HG03097 (cell line): ENCODE measurements around the gene ECE1.

Source experiments
- ATAC-seq: cut with Tn5 transposase; IDR thresholded peaks from one replicate; pipeline ENCODE4 v1.9.1; 2021; ENCODE audit not compliant: unreplicated experiment, low FRiP score

ECE1 gene

GRCh38 chr1:21325731-21326387, 35.6 kb upstream of the ECE1 start:
- ATAC-seq, result no peak

GRCh38 chr1:21325231-21325718, 35.0 kb upstream of the ECE1 start:
- no peak for ATAC-seq

- no peak for ATAC-seq
Measured at GRCh38 chr1:21324368-21325141, 34.3 kb upstream of the ECE1 start.

- no peak for ATAC-seq
Measured at GRCh38 chr1:21323091-21323490, 32.8 kb upstream of the ECE1 start.

GRCh38 chr1:21322681-21323016, 32.4 kb upstream of the ECE1 start:
- no peak for ATAC-seq

GRCh38 chr1:21321963-21322680, 31.9 kb upstream of the ECE1 start:
- no peak for ATAC-seq

GRCh38 chr1:21320410-21321108, 30.3 kb upstream of the ECE1 start:
- no peak for ATAC-seq

- ATAC-seq, result no peak
Measured at GRCh38 chr1:21319447-21320407, 29.5 kb upstream of the ECE1 start.

- ATAC-seq, result no peak
Measured at GRCh38 chr1:21318714-21319159, 28.5 kb upstream of the ECE1 start.

- ATAC-seq, result no peak
Measured at GRCh38 chr1:21318057-21318713, 27.9 kb upstream of the ECE1 start.

- ATAC-seq, result no peak
Measured at GRCh38 chr1:21317690-21318043, 27.4 kb upstream of the ECE1 start.

GRCh38 chr1:21317035-21317689, 26.9 kb upstream of the ECE1 start:
- ATAC-seq, result no peak

- no peak for ATAC-seq
Measured at GRCh38 chr1:21314743-21315396, 24.6 kb upstream of the ECE1 start.

GRCh38 chr1:21313886-21314721, 23.8 kb upstream of the ECE1 start:
- ATAC-seq, result no peak

- ATAC-seq, result no peak
Measured at GRCh38 chr1:21313203-21313885, 23.1 kb upstream of the ECE1 start.

- ATAC-seq, result no peak
Measured at GRCh38 chr1:21312407-21312992, 22.2 kb upstream of the ECE1 start.
